ENCODE data around the gene HMGB1.

DNA sequence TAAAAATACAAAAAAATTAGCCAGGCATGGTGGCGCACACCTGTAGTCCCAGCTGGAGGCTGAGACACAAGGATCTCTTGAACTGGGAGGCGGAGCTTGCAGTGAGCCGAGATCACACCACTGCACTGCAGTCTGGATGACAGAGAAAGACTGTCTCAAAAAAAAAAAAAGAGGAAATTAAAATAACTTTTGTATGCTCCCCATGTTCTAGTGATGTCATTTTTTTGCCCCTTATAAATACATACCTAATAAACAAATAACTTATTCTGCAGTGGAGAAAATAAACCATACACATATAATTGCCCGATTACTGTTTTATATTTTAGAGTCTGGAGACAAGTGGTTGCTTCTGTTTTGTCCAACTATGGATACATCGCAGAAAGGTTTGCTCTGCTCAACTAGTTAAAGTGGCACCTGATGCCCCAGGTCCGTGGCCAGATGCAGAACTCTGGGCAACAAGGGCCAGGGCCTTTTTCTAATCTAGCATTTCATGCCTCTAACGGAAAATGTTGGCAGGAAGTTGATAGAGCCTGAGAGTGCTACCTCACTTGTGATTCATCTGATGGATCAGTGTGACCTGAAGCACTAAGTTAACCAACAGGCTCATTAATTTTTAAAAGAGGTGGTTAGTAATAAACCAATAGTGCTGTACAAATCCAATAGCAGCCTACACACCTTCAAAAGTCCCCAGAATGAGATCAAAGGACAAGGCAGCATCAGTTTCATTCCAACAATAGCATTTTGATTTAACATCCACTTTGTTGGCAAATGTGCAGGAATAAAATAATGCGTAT is 24.6 kb downstream of the HMGB1 start:
- TF ChIP-seq CTCF (IDR thresholded peaks at IDR 0.05; ENCODE audit: low read depth, low read length) (no peak), POLR2A (IDR thresholded peaks at IDR 0.05; ENCODE audit: extremely low read depth, insufficient read length) (no peak)
